Stomach (tissue), 9 donors: ENCODE results near the gene APBA1. TPM values are rescaled to one million over a fixed set of nuclear protein-coding genes. Genes with fewer than 3 reads are reported as not detected.
A peak's percentile ranks its signal among the peaks of the same experiment; 100 is the strongest.

ENCODE experiments used
- DNase-seq, 2 donors: peaks; one replicate each; pipeline versions ENCODE4 v3.0.0 to v3.0.0-alpha.2; 2013 to 2019
- H3K27ac ChIP-seq, 5 donors: fragments of 200-600 bp in 4 of 5; sonication (generic) in 4 of 5; one replicate each; pipeline ENCODE4 v1.5.1; 2013 to 2019; ENCODE audit warnings: mild to moderate bottlenecking in 1 of 5, moderate library complexity in 1 of 5
- H3K27me3 ChIP-seq, 3 donors: fragments of 200-600 bp; sonication (generic); one replicate each; pipeline ENCODE4 v1.5.1; 2017 to 2019; ENCODE audit warnings: mixed run types in 1 of 3
- H3K36me3 ChIP-seq, 4 donors: fragments of 200-600 bp; sonication (generic); 1 replicate in 3 of 4; 2 replicates in 1 of 4; pipeline ENCODE4 v1.5.1; 2016 to 2019
- H3K4me1 ChIP-seq, 4 donors: fragments of 200-600 bp; sonication (generic); one replicate each; pipeline ENCODE4 v1.5.1; 2016 to 2019
- H3K4me3 ChIP-seq, 4 donors: fragments of 200-600 bp; sonication (generic) in 3 of 4; one replicate each; pipeline ENCODE4 v1.5.1; 2016 to 2019; ENCODE audit warnings: mild to moderate bottlenecking in 1 of 4
- H3K9me3 ChIP-seq, 4 donors: fragments of 200-600 bp; sonication (generic); one replicate each; pipeline ENCODE4 v1.5.1; 2016 to 2019
- CTCF ChIP-seq, 7 experiments: fragments of 450-650 bp in 4 of 7; fragments of 200-600 bp in 3 of 7; sonication (generic) in 3 of 7; IDR thresholded peaks; one replicate each; pipeline ENCODE4 v1.5.1; 2016 to 2019; ENCODE audit warnings: antibody characterized with exemption in 7 of 7, control low read depth in 2 of 7, mild to moderate bottlenecking in 1 of 7
- EP300 ChIP-seq: sonication (generic); formaldehyde crosslinking; IDR thresholded peaks from one replicate; pipeline ENCODE4 v1.6.1; 2017; ENCODE audit warnings: antibody characterized with exemption
- POLR2A ChIP-seq, 4 donors: fragments of 450-650 bp; IDR thresholded peaks; one replicate each; pipeline ENCODE4 v1.6.1; 2016; ENCODE audit warnings: antibody characterized with exemption in 4 of 4, control low read depth in 2 of 4, mild to moderate bottlenecking in 1 of 4, moderate library complexity in 1 of 4
- POLR2AphosphoS5 ChIP-seq, 3 donors: sonication (generic); formaldehyde crosslinking; IDR thresholded peaks; one replicate each; pipeline ENCODE4 v1.6.1; 2016; ENCODE audit warnings: antibody characterized with exemption in 3 of 3
- WGBS, 5 donors: extraction: QIAGEN DNeasy Blood & Tissue Kit in 3 of 5; methylation state at CpG; one replicate each; pipeline versions ENCODE4 v1.1.5 to v1.1.7; 2013 to 2018; 5-methylcytosine and 5-hydroxymethylcytosine counted together
- intact Hi-C: fragments of 100-400 bp; cut with DNase I; formaldehyde crosslinking; loops from one replicate; pipeline ENCODE4 v1.15.1; 2023; ENCODE audit warnings: low total_unique reads
- polyA plus RNA-seq, 3 donors: library from polyadenylated mRNA; stranded (reverse); fragments of 200-250 nt; gene quantifications; one replicate each; pipeline ENCODE4 v1.2.3, GENCODE V29; 2013
- total RNA-seq, 5 donors: library from RNA; depleted of rRNA; stranded (reverse); fragments of >200 nt; gene quantifications; one replicate each; pipeline versions ENCODE4 v1.1.0 to v1.2.3, GENCODE V29; 2014 to 2016
- donor health status: healthy with polysubstance abuse.
- donor health status: Bipolar disorder and iron deficiency.
- donor health status: healthy.

Gene APBA1
- total and polyA plus RNA-seq, 8 donors, result 0.50 to 14.2 (median 3.2) TPM

GRCh38 chr9:69397384-69398214 lies 274.6 kb downstream of the APBA1 start:
- TF ChIP-seq CTCF (IDR thresholded peaks at IDR 0.05), result no peak
- no peak for TF ChIP-seq POLR2AphosphoS5 (IDR thresholded peaks at IDR 0.05)
- no peak for TF ChIP-seq POLR2A (IDR thresholded peaks at IDR 0.05)
- no peak for TF ChIP-seq EP300
- peak overlapping the region in 2 of 5 donors; percentile 4 to 54 for H3K27ac ChIP-seq
- intact Hi-C loops, result no loop called here
- peaks cover 0 to 3% (median 2%) of the 10 kb centered on the region in 4 donors for H3K4me1 ChIP-seq
- no peaks in the 10 kb centered on the region for H3K36me3 ChIP-seq
- WGBS, 5 donors, result 56 to 76% (median 58%) methylated on average over 12 of the region's 12 CpGs
- H3K9me3 ChIP-seq, result no peaks in the 10 kb centered on the region
- H3K4me3 ChIP-seq, result no peak overlapping the region
- H3K27me3 ChIP-seq, result no peaks in the 10 kb centered on the region
- no peak for DNase-seq

- DNase-seq, result no peak
- no peaks in the 10 kb centered on the region for H3K9me3 ChIP-seq
- H3K36me3 ChIP-seq, result no peaks in the 10 kb centered on the region
- intact Hi-C loops, result no loop called here
- H3K27ac ChIP-seq, result no peak overlapping the region
- 64 to 81% (median 75%) methylated on average over 2 of the region's 2 CpGs for WGBS, 5 donors
- no peak for TF ChIP-seq EP300
- no peak for TF ChIP-seq POLR2A (IDR thresholded peaks at IDR 0.05)
- no peak for TF ChIP-seq CTCF (IDR thresholded peaks at IDR 0.05)
- TF ChIP-seq POLR2AphosphoS5 (IDR thresholded peaks at IDR 0.05), result no peak
- no peaks in the 10 kb centered on the region for H3K27me3 ChIP-seq
- peaks cover 8 to 11% (median 10%) of the 10 kb centered on the region in 4 donors for H3K4me1 ChIP-seq
- no peak overlapping the region for H3K4me3 ChIP-seq
Observed at GRCh38 chr9:69396759-69397158, 275.4 kb downstream of the APBA1 start.

- no peaks in the 10 kb centered on the region for H3K27me3 ChIP-seq
- no peak overlapping the region for H3K27ac ChIP-seq
- peak in 1 of 2 donors; percentile 16 for DNase-seq
- TF ChIP-seq POLR2A (IDR thresholded peaks at IDR 0.05), result no peak
- TF ChIP-seq EP300, result no peak
- no peaks in the 10 kb centered on the region for H3K9me3 ChIP-seq
- peaks cover 12 to 18% (median 17%) of the 10 kb centered on the region in 4 donors for H3K4me1 ChIP-seq
- H3K4me3 ChIP-seq, result no peak overlapping the region
- 85 to 97% (median 93%) methylated on average over 5 of the region's 5 CpGs for WGBS, 5 donors
- intact Hi-C loops, result no loop called here
- H3K36me3 ChIP-seq, result no peaks in the 10 kb centered on the region
Observed at GRCh38 chr9:69395718-69396117, 276.5 kb downstream of the APBA1 start.

- no peak for DNase-seq
- Histone ChIP-seq H3K27me3 (no peaks in the 10 kb centered on the region), H3K36me3 (peaks cover 0 to 3% (median 0%) of the 10 kb centered on the region in 4 donors), H3K27ac (no peak overlapping the region), H3K4me3 (no peak overlapping the region), H3K9me3 (no peaks in the 10 kb centered on the region), H3K4me1 (peaks cover 12 to 18% (median 17%) of the 10 kb centered on the region in 4 donors)
- TF ChIP-seq CTCF (IDR thresholded peaks at IDR 0.05) (no peak), EP300 (no peak), POLR2AphosphoS5 (IDR thresholded peaks at IDR 0.05) (no peak), POLR2A (IDR thresholded peaks at IDR 0.05) (no peak)
- WGBS, 5 donors, result 96 to 100% (median 97%) methylated on average over 6 of the region's 6 CpGs
- intact Hi-C loops, result no loop called here
Observed at GRCh38 chr9:69393425-69393824, 278.7 kb downstream of the APBA1 start.

GRCh38 chr9:69392826-69393225 lies 279.3 kb downstream of the APBA1 start:
- intact Hi-C loops, result no loop called here
- H3K4me1 ChIP-seq, result peaks cover 12 to 18% (median 17%) of the 10 kb centered on the region in 4 donors
- TF ChIP-seq EP300 (no peak), POLR2AphosphoS5 (IDR thresholded peaks at IDR 0.05) (no peak), POLR2A (IDR thresholded peaks at IDR 0.05) (no peak), CTCF (IDR thresholded peaks at IDR 0.05) (no peak)
- peaks cover 0 to 9% (median 4%) of the 10 kb centered on the region in 4 donors for H3K36me3 ChIP-seq
- no peak for DNase-seq
- WGBS, 5 donors, result 78 to 91% (median 88%) methylated on average over 5 of the region's 5 CpGs
- H3K9me3 ChIP-seq, result no peaks in the 10 kb centered on the region
- H3K27me3 ChIP-seq, result no peaks in the 10 kb centered on the region
- H3K27ac ChIP-seq, result no peak overlapping the region
- H3K4me3 ChIP-seq, result no peak overlapping the region
